ENCODE measurements around the gene ZDHHC11B. TPM values are rescaled to one million over a fixed set of nuclear protein-coding genes. Genes with fewer than 3 reads are reported as not detected.

ZDHHC11B gene
- total RNA-seq, 1 donor, result under 0.01 TPM

DNA sequence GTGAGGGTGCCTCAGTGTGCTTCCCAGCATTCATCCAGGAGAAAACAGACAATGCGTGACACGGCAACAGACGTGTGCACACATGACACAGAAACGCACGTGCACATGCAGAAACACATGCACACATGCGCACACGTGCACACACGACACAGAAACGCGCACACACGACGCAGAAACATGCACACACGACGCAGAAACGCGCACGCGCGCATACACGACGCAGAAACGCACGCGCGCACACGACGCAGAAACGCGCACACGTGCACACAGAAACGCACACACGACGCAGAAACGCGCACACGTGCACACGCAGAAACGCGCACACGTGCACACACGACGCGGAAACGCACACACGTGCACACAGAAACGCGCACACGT lies 107.8 kb downstream of the ZDHHC11B start:
- TF ChIP-seq, protein P1, sequence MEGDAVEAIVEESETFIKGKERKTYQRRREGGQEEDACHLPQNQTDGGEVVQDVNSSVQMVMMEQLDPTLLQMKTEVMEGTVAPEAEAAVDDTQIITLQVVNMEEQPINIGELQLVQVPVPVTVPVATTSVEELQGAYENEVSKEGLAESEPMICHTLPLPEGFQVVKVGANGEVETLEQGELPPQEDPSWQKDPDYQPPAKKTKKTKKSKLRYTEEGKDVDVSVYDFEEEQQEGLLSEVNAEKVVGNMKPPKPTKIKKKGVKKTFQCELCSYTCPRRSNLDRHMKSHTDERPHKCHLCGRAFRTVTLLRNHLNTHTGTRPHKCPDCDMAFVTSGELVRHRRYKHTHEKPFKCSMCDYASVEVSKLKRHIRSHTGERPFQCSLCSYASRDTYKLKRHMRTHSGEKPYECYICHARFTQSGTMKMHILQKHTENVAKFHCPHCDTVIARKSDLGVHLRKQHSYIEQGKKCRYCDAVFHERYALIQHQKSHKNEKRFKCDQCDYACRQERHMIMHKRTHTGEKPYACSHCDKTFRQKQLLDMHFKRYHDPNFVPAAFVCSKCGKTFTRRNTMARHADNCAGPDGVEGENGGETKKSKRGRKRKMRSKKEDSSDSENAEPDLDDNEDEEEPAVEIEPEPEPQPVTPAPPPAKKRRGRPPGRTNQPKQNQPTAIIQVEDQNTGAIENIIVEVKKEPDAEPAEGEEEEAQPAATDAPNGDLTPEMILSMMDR (IDR thresholded peaks at IDR 0.05; ENCODE audit: insufficient read depth, low read length), result no peak
- DNase-seq (ENCODE audit: low read depth), result no peak
- H3K4me3 ChIP-seq (ENCODE audit: low read depth, low read length), result no peak overlapping the region

DNA sequence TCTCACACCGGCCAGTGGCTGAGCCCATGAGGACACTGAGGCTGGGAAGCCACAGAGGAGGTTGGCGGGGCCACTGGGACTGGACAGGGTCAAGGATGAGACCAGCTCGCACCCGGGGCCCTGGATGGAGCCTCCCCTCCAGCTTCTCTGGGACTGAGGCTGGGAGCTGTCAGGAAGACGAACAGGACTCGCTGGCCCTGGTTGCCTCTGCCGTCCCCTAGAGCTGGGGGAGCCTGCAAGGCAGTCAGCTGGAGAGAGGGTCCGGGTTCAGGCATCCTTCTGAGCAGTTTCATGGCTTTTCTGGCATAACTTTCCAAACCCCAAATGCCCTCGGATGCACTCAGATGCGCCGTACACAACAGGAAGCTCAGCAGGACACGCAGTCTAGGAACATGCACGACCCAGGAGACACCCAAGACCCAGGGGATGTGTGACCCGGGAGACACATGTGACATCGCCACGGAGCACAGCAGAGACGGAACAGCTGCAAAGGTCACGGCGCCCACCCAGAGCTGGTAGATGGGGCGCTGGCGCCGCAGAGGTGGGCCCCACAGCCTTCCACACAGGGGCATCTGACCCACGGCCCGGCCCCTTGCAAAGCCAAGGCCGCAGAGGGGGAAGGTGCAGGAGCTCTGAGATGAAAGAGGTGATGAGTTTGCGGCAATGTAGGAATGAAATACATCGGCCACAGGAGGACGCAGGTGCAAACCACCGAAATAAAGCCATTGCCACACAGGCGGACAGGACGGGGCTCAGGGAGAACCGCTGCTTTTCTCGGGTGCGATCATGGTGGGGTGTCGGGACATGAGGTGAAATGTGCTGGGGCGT lies 108.4 kb downstream of the ZDHHC11B start:
- TF ChIP-seq, protein P1 (IDR thresholded peaks at IDR 0.05; ENCODE audit: insufficient read depth, low read length), result no peak
- no peak for DNase-seq (ENCODE audit: low read depth)
- no peak overlapping the region for H3K4me3 ChIP-seq (ENCODE audit: low read depth, low read length)

DNA sequence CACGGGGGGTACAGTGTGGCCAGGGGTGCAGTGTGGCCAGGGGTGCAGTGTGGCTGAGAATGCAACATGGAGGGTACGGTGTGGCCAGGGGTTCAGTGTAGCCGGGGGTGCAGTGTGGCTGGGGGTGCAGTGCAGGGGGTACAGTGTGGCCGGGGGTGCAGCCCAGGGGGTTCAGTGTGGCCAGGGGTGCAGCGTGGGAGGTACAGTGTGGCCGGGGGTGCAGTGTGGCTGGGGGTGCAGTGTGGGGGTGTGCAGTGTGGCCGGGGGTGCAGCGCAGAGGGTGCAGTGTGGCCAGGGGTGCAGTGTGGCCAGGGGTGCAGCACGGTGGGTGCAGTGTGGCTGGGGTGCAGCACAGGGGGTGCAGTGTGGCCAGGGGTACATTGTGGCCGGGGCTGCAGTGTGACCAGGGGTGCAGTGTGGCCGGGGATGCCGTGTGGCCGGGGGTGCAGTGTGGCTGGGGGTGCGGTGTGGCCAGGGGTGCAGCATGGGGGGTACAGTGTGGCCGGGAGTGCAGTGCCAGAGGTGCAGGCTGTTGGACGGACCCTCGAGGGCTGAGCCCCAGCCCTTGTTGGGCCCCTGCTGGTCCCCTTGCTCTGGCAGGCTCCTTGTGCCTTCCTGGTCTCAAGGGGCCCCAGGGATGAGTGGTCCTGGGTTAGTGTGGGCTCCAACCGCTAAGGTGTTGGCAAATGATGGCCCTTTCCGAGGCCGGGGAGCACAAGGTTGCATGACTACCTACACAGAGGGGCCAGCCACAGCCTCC lies 109.2 kb downstream of the ZDHHC11B start:
- TF ChIP-seq, protein P1 (IDR thresholded peaks at IDR 0.05; ENCODE audit: insufficient read depth, low read length), result no peak
- no peak for DNase-seq (ENCODE audit: low read depth)
- no peak overlapping the region for H3K4me3 ChIP-seq (ENCODE audit: low read depth, low read length)

DNA sequence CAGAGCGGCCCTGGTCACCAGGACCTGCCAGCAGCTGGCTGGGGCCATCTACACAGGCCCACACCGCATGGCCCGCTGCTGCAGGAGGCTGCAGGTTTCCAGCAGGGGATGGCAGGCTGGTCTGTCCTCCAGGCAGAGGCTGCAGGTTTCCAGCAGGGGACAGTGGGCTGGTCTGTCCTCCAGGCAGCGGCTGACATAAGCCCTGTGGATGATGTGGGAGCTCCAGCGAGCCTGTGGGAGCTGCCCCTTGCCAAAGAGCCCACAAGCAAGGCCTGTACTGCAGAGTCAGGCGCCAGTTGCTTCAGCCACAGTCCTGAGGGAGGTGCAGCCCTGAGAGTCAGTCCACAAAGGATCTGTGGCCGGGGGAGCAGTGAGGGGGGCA lies 109.9 kb downstream of the ZDHHC11B start:
- no peak for DNase-seq (ENCODE audit: low read depth)
- TF ChIP-seq, protein P1 (IDR thresholded peaks at IDR 0.05; ENCODE audit: insufficient read depth, low read length), result no peak

DNA sequence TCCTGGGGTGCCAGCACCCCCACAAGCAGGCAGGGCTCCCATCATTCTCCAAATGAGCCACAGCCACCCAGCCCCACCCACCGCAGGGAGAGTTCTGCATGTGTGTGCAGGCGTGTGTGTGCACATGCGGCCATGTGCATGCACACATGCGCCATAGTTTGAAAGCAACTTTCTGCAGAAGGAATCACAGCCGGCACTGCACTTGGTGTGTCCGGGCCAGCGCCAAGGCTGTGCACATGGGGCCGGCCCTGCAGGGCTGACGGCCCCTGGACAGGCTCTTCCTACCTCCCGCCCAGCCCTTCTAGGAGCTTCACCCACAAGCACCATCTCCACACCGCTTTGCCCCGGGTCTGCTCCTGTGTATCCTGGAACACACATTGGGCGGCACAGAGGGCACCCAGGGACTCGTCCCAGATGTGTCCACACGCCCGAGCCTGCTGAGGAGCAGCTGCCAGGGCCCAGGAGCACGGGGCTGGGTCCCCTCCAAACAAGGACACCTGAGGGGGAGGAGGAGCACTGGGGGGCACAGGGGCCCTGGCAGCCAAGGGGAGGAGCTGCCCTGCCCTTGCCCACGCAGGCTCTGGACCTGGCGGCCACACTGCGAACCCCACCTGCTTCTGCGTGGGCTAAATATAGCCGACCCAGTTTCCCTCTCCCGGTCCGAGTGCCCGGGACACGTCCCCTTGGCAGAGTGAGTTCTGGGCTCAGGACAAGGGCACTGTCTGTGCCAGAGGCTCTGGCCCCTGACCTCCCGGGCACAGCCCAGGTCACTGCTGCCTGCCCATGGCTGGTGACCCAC lies 110.5 kb downstream of the ZDHHC11B start:
- no peak overlapping the region for H3K4me3 ChIP-seq (ENCODE audit: low read depth, low read length)
- DNase-seq (ENCODE audit: low read depth), result no peak
- TF ChIP-seq, protein P1 (IDR thresholded peaks at IDR 0.05; ENCODE audit: insufficient read depth, low read length), result no peak

More for the DNA sequence above, 109.9 kb downstream of the ZDHHC11B start:
- H3K4me3 ChIP-seq (ENCODE audit: low read depth, low read length), result no peak overlapping the region

DNA sequence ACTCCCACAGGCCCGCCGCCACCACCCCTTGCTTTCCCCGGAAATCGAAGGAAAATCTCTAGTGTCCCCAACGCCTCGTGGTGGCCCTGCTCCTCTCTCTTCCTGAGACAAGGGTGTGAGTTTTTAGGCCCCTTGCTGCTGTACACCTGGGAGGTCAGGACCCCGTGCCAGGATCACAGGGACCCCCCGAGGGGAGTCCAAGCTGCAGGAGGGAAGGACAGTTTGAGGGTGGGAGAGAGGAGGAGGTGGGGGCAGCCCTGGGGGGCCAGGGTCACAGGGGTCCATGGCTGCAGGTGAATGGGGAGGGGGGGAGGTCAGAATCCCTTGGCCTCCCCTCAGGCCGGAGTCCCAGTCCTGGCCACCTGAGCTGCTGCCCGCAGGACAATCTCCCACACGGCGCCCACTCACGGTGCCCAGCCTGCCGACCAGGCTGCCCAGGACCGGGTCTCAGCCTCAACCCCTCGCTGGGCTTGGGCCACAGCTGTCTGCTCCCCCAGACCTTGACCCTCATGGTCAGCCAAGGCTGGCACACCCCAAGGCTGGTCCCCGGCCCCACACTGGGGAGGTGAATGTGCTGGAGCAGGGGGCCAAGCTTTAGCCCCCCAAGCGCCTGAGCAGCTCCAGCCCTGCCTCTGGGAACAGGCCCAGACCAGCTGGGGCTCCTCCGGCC lies 111.2 kb downstream of the ZDHHC11B start:
- no peak for DNase-seq (ENCODE audit: low read depth)
- TF ChIP-seq, protein P1 (IDR thresholded peaks at IDR 0.05; ENCODE audit: insufficient read depth, low read length), result no peak
- peak overlapping the region; percentile 17 for H3K4me3 ChIP-seq (ENCODE audit: low read depth, low read length)
